GM18520 (cell line): ENCODE measurements around the gene PLN.

Experiments
- ATAC-seq: cut with Tn5 transposase; IDR thresholded peaks from one replicate; pipeline ENCODE4 v1.9.1; 2021; ENCODE audit not compliant: unreplicated experiment

Gene PLN

DNA sequence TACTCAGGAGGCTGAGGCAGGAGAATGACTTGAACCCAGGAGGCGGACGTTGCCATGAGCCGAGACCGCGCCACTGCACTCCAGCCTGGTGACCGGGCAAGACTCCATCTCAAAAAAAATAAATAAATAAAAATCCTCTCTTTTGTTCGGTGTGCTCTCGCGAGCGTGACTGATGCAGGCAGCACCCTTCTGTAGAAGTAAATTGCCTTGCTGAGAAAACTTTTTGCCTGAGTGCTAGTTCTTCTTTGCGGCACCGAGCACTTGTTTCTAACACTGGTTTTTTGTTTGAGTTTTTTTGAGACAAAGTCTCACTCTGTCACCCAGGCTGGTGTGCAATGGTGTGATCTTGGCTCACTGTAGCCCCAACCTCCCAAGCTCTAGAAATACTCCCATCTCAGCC is 30.5 kb downstream of the PLN start:
- ATAC-seq: no peak

DNA sequence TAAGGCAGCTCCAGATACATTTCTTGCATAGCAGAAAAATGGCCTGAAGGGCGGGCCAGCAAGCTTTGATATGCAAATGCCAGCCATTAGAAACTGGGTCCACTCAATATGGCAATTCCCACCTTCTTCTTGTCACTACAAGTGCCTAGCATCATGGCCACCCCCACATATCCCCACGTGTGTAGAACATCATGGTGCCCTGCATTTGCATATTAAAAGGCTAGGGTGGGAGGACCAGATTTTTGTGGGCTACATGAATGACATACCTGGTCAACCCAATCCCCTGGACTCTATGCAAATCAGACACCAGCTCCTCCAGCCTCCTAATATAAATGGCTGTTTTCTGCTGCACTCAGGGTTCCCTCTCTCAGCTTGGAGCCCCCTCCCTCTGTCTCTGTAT is 31.7 kb downstream of the PLN start:
- no peak for ATAC-seq

DNA sequence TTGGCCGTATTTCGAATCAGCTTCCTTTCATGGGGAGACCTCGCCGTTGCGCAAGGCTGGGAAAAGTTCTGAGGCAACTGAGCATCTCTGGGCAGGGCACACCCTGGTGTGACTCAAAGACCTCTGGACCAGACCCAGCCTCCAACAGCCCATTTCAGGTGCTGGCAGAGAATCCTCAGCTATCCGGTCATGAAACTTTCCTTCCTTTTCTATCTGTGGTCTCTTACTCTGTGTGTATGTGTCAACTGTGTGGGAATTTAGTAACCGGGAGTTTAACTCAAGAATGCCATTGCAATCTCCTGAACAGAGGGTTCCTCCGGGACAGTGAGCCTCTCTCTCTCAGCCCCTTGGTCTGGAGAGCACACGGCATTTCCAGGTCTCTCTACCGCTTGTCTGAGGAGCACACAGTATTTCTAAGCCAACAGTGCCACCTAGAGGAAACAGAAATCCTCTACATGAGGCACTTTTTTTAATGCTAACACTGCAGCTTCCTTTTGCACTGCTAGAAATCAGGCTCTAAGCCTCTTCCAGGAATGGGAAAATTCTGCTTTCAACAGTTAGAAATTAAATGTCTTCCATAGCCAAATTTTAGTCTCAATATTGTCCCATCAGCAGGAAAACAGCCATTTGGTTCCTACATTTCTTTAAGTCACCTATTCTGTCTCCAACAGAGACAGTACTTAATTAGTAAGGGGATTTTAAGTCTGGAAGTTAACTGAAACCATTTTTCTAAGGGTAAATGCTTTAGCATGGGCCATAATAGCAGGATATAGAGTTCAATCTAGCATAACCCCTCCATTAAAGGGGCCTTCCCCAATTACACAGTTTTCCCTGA is 32.7 kb downstream of the PLN start:
- ATAC-seq: no peak

DNA sequence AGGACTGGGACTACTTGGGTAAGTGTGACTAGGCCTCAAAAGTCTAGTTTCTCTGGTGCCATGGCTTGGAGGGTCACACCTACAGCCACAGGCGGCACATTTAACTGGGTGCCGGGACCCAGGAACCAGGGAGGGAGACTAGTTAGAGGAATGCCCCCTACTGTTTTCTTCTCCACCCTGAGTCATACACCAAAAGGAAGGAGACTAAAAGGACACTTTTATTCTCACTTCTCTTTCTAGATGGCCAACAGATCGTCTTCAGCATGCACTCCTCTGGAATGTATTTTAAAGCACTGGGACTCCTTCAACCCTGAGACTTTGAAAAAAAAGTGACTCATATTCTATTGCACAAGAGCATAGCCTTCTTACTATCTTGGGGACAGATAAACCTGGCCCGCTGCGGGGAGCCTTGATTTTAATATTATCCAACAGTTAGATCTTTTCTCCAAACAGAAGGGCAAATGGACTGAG is 33.4 kb downstream of the PLN start:
- no peak for ATAC-seq

DNA sequence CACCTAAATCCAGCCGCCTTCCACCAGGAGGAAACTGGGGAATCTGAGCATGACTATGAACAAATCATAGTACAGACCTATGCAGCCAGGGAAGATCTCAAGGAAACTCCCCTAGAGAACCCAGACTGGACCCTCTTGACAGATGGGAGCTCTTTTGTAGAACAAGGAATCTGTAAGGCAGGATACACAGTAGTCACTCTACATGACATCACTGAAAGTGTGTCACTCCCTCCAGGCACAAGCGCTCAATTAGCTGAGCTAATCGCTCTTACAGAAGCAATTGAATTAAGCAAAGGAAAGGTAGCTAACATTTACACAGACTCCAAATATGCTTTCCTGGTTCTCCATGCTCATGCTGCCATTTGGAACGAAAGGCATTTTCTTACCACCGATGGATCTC is 36.8 kb downstream of the PLN start:
- ATAC-seq: no peak

DNA sequence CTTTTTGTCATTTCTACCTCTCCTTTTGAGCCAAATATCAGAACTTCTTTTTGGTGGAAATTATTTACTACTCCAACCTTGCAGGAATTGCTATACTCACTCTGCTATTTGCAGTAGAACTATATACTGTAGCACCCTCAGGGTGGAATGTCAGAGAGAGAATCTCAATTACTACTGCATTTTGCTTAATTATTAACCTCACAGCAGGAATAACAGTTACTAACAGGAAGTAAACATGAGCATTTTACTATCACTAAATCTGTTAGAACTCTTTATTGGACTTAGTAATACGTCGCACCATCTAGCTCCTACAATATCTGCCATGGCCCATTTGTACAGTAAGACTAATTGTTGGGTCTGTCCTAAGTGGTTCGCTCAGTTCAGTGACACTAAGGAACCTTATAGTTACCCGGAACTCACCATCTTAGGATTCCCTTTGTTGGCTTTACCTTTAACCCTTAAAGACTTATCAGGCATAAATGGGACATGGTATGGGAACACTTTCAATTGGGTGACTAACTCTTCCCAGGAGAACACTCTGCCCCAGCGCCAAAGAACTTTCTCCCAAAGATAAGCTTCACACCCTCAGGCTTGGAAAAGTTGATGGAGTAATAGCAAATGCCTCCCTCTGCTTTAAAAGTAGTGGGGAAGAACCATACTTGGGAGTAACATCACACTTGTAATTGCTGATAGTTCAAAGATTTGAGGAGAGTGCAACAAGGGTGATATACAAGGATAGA is 38.8 kb downstream of the PLN start:
- ATAC-seq: no peak

DNA sequence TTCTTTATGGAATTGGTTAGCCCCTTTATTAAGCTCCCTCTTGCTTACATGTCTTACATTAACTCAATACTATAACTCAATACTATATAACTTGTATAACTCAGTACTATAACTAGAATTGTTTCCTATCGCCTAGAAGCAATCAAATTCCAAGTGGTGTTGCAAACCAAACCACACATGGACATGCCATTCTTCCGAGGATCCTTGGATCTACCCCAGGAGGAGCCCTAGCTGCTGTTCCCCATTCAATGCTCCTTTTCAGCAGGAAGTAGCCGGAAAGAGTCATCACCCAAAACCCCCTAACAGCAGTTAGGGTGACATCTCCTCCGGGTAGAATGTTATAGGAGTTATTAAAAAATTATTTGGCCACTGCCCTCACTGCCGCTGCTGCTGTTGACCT is 40.5 kb downstream of the PLN start:
- no peak for ATAC-seq

DNA sequence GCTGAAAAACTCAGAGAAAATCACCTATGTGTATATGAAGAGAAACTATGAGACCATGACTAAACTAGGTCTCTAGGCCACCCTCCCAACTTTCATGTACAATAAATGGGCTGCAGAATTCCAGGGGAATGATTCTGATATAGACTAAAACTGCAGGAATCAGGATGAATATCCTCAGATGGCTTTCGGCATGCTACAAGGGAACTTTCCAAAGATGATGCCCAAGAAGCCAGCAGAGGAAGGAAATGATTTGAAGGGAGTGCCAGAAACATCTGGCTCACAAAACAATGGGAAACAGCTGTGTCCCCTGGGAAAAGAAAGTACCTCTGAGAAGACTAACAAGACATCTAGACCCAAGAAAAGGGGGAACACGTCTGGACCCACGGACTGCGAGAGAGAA is 41.1 kb downstream of the PLN start:
- no peak for ATAC-seq

DNA sequence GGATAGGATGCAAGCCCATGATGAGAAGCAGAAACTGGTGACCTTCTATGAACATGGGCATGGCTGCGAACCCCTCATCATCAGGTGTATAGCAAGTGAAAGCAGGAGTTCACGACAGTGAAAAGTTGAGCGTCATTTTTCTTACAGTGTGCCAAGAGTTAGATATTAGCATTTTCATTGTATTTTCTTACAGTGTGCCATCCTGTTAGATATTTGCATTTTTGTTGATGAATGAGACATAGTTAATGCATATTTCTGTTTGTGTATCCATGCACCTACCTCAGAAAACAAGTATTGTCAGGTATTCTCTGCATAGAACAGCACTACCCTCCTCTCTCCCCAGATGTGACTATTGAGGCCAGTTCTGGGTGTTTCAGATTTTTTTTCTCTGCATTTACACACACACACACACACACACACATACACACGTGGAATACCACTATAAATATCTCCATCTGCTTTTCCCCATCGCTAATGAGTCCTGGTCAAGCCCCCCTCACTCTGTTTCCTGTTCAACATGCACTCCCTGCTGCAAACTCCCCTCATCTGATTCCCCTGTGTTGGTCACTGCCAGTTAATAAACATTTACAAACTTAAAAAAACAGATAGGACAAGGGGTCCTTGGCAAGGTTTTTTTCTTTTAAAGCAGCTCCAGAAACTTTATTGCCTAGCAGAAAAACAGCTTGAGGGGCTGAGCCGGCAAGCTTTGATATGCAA is 41.7 kb downstream of the PLN start:
- ATAC-seq: no peak

DNA sequence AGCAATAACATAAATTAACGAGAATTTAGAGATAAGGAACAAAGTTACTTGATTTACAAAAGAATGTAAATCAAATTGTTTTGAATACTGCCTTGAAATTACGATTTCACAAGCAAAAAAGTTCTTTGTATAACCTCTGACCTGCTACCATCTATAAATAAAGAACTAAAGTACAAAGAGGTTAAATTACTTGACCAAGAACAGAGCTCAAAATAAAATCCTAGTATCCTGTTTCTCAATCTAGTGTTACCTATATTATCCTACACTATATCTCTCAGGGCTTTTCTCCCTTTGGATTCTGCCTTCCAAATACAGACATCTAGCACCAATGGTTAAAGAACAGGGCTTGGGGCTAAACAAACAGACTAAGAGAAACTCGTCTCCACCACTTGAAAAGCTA is 43.8 kb downstream of the PLN start:
- ATAC-seq: no peak

DNA sequence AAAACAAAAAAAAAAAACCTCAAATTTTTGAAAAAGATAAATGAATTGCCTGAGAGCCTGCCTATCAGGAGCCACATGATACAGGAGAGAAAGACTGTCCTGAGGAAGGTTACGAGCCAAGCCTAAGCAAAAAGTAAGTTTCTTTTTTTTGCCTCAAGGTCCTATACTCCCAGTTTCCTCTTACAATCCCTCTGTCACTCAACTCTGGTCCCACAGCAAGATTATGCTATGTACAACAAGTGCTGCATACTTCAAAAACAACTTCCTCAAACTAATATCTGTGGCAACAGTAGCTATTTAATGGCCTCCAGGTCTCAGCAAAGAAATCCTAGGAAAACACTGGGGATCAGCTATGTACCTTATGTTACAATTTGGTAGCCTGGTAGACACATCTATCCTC is 46.8 kb downstream of the PLN start:
- no peak for ATAC-seq

DNA sequence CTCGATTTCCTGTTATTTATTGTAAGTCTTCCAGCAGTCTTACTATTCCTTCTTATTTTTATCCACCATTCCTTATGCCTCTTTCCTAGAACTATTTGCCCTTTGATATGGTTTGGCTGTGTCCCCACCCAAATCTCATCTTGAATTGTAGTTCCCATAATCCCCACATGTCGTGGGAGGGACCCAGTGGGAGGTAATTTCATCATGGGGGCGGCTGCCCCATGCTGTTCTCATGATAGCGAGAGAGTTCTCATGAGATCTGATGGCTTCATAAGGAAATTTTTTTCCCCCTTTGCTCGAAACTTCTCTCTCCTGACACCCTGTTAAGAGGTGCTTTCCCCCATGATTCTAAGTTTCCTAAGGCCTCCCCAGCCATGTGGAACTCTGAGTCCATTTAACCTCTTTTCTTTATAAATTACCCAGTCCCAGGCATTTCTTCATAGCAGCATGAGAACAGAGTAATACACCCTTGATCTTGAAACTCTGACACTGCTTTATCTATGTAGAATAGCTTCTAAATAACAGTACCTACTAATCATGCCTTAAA is 48.8 kb downstream of the PLN start:
- ATAC-seq: no peak

DNA sequence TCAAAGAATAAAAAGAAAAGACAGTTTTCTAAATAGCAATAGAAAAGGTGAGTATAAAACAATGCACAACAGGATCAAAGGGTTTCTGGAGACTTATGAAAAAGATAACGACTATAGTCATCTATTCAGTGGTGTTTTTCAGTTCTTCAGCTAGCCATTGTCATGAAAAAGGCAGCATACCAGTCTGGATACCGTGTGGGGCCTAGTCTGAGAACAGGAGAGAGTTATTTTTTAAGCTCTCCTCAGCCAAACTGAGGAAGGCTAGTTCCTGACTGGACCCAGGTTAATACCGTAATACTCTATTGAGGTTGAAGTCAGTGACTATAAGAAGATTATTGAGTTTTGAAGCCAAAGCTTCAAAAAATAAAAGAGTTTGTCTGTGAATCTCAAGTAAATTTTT is 49.5 kb downstream of the PLN start:
- no peak for ATAC-seq

DNA sequence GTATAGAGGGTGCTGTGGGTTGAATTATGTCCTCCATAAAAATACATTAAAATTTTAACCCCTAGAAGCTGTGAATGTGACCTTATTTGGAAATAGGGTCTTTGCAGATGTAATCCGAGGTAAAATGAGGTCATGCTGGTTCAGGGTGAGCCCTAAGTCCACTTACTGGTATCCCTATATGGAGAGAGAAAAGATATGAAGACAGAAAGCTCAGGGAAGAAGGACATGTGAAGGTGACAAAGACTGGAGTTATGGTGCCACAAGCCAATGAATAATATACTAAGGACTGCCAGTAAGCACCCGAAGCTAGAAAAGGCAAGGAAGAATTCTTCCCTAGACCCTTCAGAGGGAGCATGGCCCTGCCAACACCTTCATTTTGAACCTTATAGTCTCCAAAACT is 50.2 kb downstream of the PLN start:
- no peak for ATAC-seq

DNA sequence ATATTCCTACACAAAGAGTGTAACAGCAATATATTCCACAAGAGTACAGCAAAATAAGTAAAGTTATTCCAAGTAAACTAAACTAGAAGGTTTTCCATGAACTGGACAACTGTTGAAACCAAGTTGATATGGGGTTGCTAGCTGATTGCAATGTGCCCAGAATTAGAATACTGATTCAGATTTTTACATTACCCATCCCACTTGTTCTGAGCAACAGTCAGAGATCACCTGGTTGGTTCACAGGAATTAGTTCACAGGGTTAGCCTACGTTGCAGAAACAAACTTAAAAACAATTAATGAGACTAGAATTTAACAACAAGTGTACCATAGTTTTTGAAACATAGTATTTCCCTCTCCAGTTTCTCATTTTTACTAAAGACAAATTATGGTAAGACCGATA is 54.2 kb downstream of the PLN start:
- no peak for ATAC-seq

DNA sequence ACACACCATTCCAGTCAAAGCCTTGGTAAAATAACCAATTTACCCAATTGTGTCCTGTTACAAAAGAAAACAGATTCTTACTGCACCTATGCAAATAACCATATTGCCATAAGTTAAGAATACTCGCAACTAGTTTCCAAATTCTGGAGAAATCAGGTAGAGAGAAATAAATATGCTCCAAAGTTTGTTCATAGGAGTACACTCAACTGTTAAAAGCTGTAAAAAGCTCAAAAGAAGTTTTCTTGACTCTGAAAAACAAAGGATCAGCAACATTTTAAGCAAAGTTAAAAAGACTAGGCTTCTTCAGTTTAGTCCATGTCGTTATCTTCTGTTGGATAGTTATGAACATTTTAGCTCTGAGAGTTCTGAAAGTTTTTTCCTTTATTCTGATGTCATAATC is 55.3 kb downstream of the PLN start:
- no peak for ATAC-seq

DNA sequence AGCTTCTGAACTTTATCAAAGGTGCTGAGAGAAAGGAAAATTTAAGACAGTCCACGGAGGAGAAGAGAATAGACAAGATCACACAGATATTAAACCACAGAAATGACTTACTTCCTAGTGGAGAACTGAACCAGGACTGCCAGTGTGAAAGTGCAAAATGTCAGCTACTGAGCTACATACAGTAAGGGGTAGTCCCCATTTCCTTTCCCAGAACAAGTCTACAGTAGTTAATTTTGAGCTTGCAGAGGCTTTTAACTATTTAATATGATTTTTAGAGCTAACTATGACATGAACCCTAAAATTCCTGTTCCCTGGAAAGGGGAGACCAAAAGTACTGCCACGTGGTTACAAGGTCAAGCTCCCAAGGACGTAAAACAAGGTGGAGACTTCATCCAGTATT is 58.2 kb downstream of the PLN start:
- no peak for ATAC-seq

DNA sequence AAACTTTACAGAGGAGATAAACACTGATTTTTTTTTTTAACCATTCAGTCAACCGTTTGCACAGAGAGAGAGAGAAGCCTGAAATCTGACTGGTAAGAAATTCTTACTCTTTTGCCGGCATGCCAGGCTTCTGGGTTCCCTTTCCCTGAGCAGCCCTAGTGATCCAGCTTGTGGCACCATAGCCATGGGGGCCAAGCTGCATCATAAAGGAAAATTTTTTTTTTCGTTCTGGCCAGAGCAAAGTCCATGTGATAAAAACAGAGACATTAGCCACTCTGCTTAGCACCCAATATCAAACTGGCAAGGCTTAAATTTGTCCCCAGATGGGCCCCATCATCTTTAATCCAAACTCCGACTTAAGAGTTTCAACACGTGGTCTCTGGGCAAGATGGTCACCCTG is 58.8 kb downstream of the PLN start:
- no peak for ATAC-seq
